ENCODE measurements around the gene KRTAP5-10. TPM values are rescaled to one million over a fixed set of nuclear protein-coding genes. Genes with fewer than 3 reads are reported as not detected.

Gene KRTAP5-10
- polyA plus RNA-seq, 1 of the 3 experiments (the other 2 are of a cell fraction) = not detected

GRCh38 chr11:71519546-71519945 lies 45.8 kb upstream of the KRTAP5-10 start:
- no peaks in the 10 kb centered on the region for H3K9me3 ChIP-seq
- no peak overlapping the region for H3K9ac ChIP-seq
- H3K36me3 ChIP-seq (replicated peaks in 1 of 2; ENCODE audit: control insufficient read depth in 1 of 2, insufficient read depth in 2 of 2, low read length in 1 of 2) = no peaks in the 10 kb centered on the region
- H3F3A ChIP-seq (replicated peaks; ENCODE audit: insufficient read depth) = no peaks in the 10 kb centered on the region
- TF ChIP-seq TAF1 (IDR thresholded peaks at IDR 0.05; ENCODE audit: borderline replicate concordance, low read depth, low read length) (no peak), RCOR1 (IDR thresholded peaks at IDR 0.05; ENCODE audit: low read length) (no peak), REST (IDR thresholded peaks at IDR 0.05; ENCODE audit: low read depth, low read length) (no peak), NFIC (IDR thresholded peaks at IDR 0.05; ENCODE audit: borderline replicate concordance) (no peak), USF1 (IDR thresholded peaks at IDR 0.05; ENCODE audit: borderline replicate concordance, low read depth) (no peak), SIN3A (IDR thresholded peaks at IDR 0.05; ENCODE audit: borderline replicate concordance, low read depth, low read length) (no peak), USF2 (IDR thresholded peaks at IDR 0.05; ENCODE audit: borderline replicate concordance, low read depth, low read length) (no peak), MXI1 (IDR thresholded peaks at IDR 0.05; ENCODE audit: low read depth, low read length) (no peak), NRF1 (IDR thresholded peaks at IDR 0.05; ENCODE audit: low read depth, low read length) (no peak), YY1 (IDR thresholded peaks at IDR 0.05; ENCODE audit: low read depth) (no peak)
- no peak overlapping the region for H3K27ac ChIP-seq (ENCODE audit: low read depth in 2 of 2, low read length in 1 of 2)
- no peak for DNase-seq
- POLR2A ChIA-PET = interaction anchor here (0.7 kb wide), 1 partner anchor 748 kb away, joined by 3 read pairs; no protein-coding TSS in a partner anchor
- no peaks in the 10 kb centered on the region for H4K20me1 ChIP-seq (ENCODE audit: insufficient read depth)
- no peaks in the 10 kb centered on the region for H3K79me2 ChIP-seq (ENCODE audit: insufficient read depth)
- no peak overlapping the region for H2AFZ ChIP-seq (ENCODE audit: low read depth)
- H3K27me3 ChIP-seq (ENCODE audit: insufficient read depth) = no peaks in the 10 kb centered on the region
- no peak overlapping the region for H3K4me3 ChIP-seq (ENCODE audit: low read depth in 2 of 2, low read length in 1 of 2)
- 68% methylated on average over 10 of the region's 10 CpGs for WGBS (ENCODE audit: low lambda C conversion rate)
- H3K4me1 ChIP-seq (ENCODE audit: control insufficient read depth in 1 of 2, insufficient read depth in 2 of 2, low read depth in 1 of 2, low read length in 1 of 2) = no peaks in the 10 kb centered on the region
- H3K4me2 ChIP-seq = no peak overlapping the region
- CTCF ChIA-PET = interaction anchor here (0.6 to 1.7 kb wide), 2 partner anchors 15 to 60 kb away, joined by 3 to 5 read pairs; no protein-coding TSS in a partner anchor
- H3K9me2 ChIP-seq = no peaks in the 10 kb centered on the region

GRCh38 chr11:71525188-71525937 lies 40.0 kb upstream of the KRTAP5-10 start:
- Histone ChIP-seq H3K9ac (no peak overlapping the region), H3K4me3 (ENCODE audit: low read depth in 2 of 2, low read length in 1 of 2) (no peak overlapping the region), H3K27ac (ENCODE audit: low read depth in 2 of 2, low read length in 1 of 2) (no peak overlapping the region), H3K9me3 (no peaks in the 10 kb centered on the region), H4K20me1 (ENCODE audit: insufficient read depth) (no peaks in the 10 kb centered on the region), H3K4me1 (ENCODE audit: control insufficient read depth in 1 of 2, insufficient read depth in 2 of 2, low read depth in 1 of 2, low read length in 1 of 2) (no peaks in the 10 kb centered on the region), H3K27me3 (ENCODE audit: insufficient read depth) (no peaks in the 10 kb centered on the region), H2AFZ (ENCODE audit: low read depth) (no peak overlapping the region), H3K36me3 (replicated peaks in 1 of 2; ENCODE audit: control insufficient read depth in 1 of 2, insufficient read depth in 2 of 2, low read length in 1 of 2) (no peaks in the 10 kb centered on the region), H3K9me2 (no peaks in the 10 kb centered on the region), H3F3A (replicated peaks; ENCODE audit: insufficient read depth) (no peaks in the 10 kb centered on the region), H3K4me2 (no peak overlapping the region), H3K79me2 (ENCODE audit: insufficient read depth) (no peaks in the 10 kb centered on the region)
- no peak for DNase-seq
- WGBS (ENCODE audit: low lambda C conversion rate) = 17% methylated on average over 3 of the region's 3 CpGs
- CTCF ChIA-PET = no interaction called here
- POLR2A ChIA-PET = no interaction called here
- no peak for TF ChIP-seq RFX5 (IDR thresholded peaks at IDR 0.05; ENCODE audit: low read length)
- no peak for TF ChIP-seq GATA2 (CRISPR knock-in tag; IDR thresholded peaks at IDR 0.05)
- TF ChIP-seq FOXJ3 (CRISPR knock-in tag; IDR thresholded peaks at IDR 0.05) = no peak
- no peak for TF ChIP-seq IRF3 (IDR thresholded peaks at IDR 0.05; ENCODE audit: low read depth, low read length)
- TF ChIP-seq MXI1 (IDR thresholded peaks at IDR 0.05; ENCODE audit: low read depth, low read length) = no peak
- no peak for TF ChIP-seq EZH2phosphoT487 (IDR thresholded peaks at IDR 0.05; ENCODE audit: borderline replicate concordance, low read depth)
- TF ChIP-seq POLR2AphosphoS5 (IDR thresholded peaks at IDR 0.05; ENCODE audit: low read depth, low read length) = no peak
- no peak for TF ChIP-seq NRF1 (IDR thresholded peaks at IDR 0.05; ENCODE audit: low read depth, low read length)
- TF ChIP-seq YY1 (IDR thresholded peaks at IDR 0.05; ENCODE audit: low read depth) = no peak

Measured in SK-N-SH (cell line).